Osteoblast (primary cell): ENCODE data around the gene SLC25A47. TPM values are rescaled to one million over a fixed set of nuclear protein-coding genes. Genes with fewer than 3 reads are reported as not detected.

Experiments
- DNase-seq: peaks from one replicate; pipeline ENCODE4 v3.0.0; 2011; ENCODE audit warnings: low spot score, mixed read lengths; ENCODE audit not compliant: insufficient read length; ENCODE audit errors: missing footprints
- H2AFZ ChIP-seq: 2 replicates; pipeline ENCODE4 v1.6.0; 2011; ENCODE audit warnings: mild to moderate bottlenecking, low read length
- H3K27ac ChIP-seq: 2 replicates; pipeline ENCODE4 v1.5.1; 2011; ENCODE audit warnings: mild to moderate bottlenecking, low read depth, low read length, moderate library complexity
- H3K27me3 ChIP-seq: 2 replicates; pipeline ENCODE4 v1.6.0; 2012; ENCODE audit warnings: mild to moderate bottlenecking, control low read depth, inconsistent platforms, low read length, moderate library complexity; ENCODE audit not compliant: insufficient read depth
- H3K36me3 ChIP-seq: 2 replicates; pipeline ENCODE4 v1.5.1; 2011; ENCODE audit warnings: mild to moderate bottlenecking, low read length, control low read depth, moderate library complexity; ENCODE audit not compliant: insufficient read depth
- H3K4me1 ChIP-seq: 2 replicates; pipeline ENCODE4 v1.5.1; 2011; ENCODE audit warnings: mild to moderate bottlenecking, low read length, control low read depth, moderate library complexity; ENCODE audit not compliant: insufficient read depth
- H3K4me2 ChIP-seq: 2 replicates; pipeline ENCODE4 v1.6.0; 2011; ENCODE audit warnings: mild to moderate bottlenecking, low read length; ENCODE audit not compliant: insufficient read depth
- H3K4me3 ChIP-seq: fragments of 200-600 bp; sonication (generic); 3 replicates; pipeline ENCODE4 v1.5.1; 2012; ENCODE audit warnings: mild to moderate bottlenecking, low read length, inconsistent platforms; ENCODE audit not compliant: insufficient read depth
- H3K79me2 ChIP-seq: 2 replicates; pipeline ENCODE4 v1.6.0; 2012; ENCODE audit warnings: mild to moderate bottlenecking, low read length, control low read depth, inconsistent platforms; ENCODE audit not compliant: insufficient read depth
- H3K9me3 ChIP-seq: 2 replicates; pipeline ENCODE4 v1.5.1; 2011; ENCODE audit warnings: low read depth, low read length, control low read depth
- H4K20me1 ChIP-seq: 2 replicates; pipeline ENCODE4 v1.6.0; 2012; ENCODE audit warnings: mild to moderate bottlenecking, low read length, control low read depth; ENCODE audit not compliant: insufficient read depth
- CTCF ChIP-seq: IDR thresholded peaks from 2 replicates; pipeline ENCODE4 v1.5.1; 2011; ENCODE audit warnings: mild to moderate bottlenecking, low read depth, low read length, moderate library complexity; ENCODE audit errors: extremely low read depth
- total RNA-seq: library from RNA; depleted of rRNA; stranded (reverse); fragments of >200 nt; gene quantifications from 2 replicates; pipeline ENCODE4 v1.2.3, GENCODE V29; 2012

The SLC25A47 gene
- total RNA-seq, 1 donor: not detected

GRCh38 chr14:100345711-100346110, 22.6 kb downstream of the SLC25A47 start:
- H4K20me1 ChIP-seq: no peaks in the 10 kb centered on the region
- no peak for TF ChIP-seq CTCF
- H3K4me3 ChIP-seq: no peak overlapping the region
- no peak for DNase-seq
- H3K79me2 ChIP-seq: no peaks in the 10 kb centered on the region
- H3K9me3 ChIP-seq: no peaks in the 10 kb centered on the region
- no peaks in the 10 kb centered on the region for H3K27me3 ChIP-seq
- H3K36me3 ChIP-seq: peaks cover 48% of the 10 kb centered on the region
- H3K4me1 ChIP-seq: peaks cover 10% of the 10 kb centered on the region
- no peak overlapping the region for H3K4me2 ChIP-seq
- no peak overlapping the region for H2AFZ ChIP-seq
- H3K27ac ChIP-seq: no peak overlapping the region

- Histone ChIP-seq H3K27ac (no peak overlapping the region), H3K27me3 (no peaks in the 10 kb centered on the region), H3K36me3 (peaks cover 48% of the 10 kb centered on the region), H3K4me2 (no peak overlapping the region), H2AFZ (no peak overlapping the region), H3K9me3 (no peaks in the 10 kb centered on the region), H3K4me3 (no peak overlapping the region), H3K79me2 (no peaks in the 10 kb centered on the region), H4K20me1 (no peaks in the 10 kb centered on the region), H3K4me1 (peaks cover 6% of the 10 kb centered on the region)
- DNase-seq: no peak
- no peak for TF ChIP-seq CTCF
Measured at GRCh38 chr14:100346306-100347091, 23.4 kb downstream of the SLC25A47 start.

DNA sequence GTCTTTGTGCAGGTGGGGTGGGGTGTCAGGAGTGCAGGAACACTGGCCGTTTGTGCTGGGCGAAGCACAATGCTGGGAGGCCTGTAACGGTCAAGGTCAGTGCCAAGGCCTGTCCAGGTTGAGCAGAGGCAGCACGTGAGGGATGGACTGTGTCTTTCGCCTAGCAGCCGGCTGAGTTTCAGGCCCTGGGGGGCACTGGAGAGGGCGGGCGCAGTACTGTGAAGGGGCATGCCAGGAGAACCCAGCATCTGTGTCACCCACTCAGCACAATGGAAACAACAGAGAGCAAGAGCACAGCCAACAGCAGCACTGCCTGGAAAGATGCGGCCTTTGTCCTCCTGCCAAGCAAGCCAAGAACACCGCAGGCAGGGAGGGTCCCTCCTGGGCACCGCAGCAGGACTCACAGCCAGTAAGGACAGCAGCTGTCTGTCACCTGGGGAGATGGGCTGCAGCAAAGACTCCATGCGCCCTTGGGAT, 25.2 kb downstream of the SLC25A47 start:
- Histone ChIP-seq H3K4me1 (no peaks in the 10 kb centered on the region), H3K4me3 (no peak overlapping the region), H3K27me3 (no peaks in the 10 kb centered on the region), H3K36me3 (peaks cover 48% of the 10 kb centered on the region), H3K79me2 (no peaks in the 10 kb centered on the region), H3K9me3 (no peaks in the 10 kb centered on the region), H4K20me1 (no peaks in the 10 kb centered on the region), H2AFZ (no peak overlapping the region), H3K27ac (no peak overlapping the region), H3K4me2 (no peak overlapping the region)
- no peak for TF ChIP-seq CTCF
- no peak for DNase-seq

GRCh38 chr14:100348784-100349685, 25.9 kb downstream of the SLC25A47 start:
- Histone ChIP-seq H3K9me3 (no peaks in the 10 kb centered on the region), H3K27me3 (no peaks in the 10 kb centered on the region)

More at GRCh38 chr14:100348784-100349685, 25.9 kb downstream of the SLC25A47 start:
- TF ChIP-seq CTCF: no peak
- no peak for DNase-seq
- Histone ChIP-seq H3K79me2 (no peaks in the 10 kb centered on the region), H3K4me1 (no peaks in the 10 kb centered on the region), H4K20me1 (no peaks in the 10 kb centered on the region), H3K36me3 (peaks cover 49% of the 10 kb centered on the region), H3K4me3 (no peak overlapping the region), H2AFZ (no peak overlapping the region), H3K4me2 (no peak overlapping the region), H3K27ac (no peak overlapping the region)
